Fibroblast of villous mesenchyme (primary cell): ENCODE data around the gene SUCLG2. TPM values are rescaled to one million over a fixed set of nuclear protein-coding genes. Genes with fewer than 3 reads are reported as not detected.

Experiments
- DNase-seq: peaks from one replicate; pipeline ENCODE4 v3.0.0-alpha.2; 2010; ENCODE audit warnings: low read depth
- H3K4me3 ChIP-seq: 2 replicates; pipeline ENCODE4 v1.5.1; 2011; ENCODE audit warnings: low read depth, mild to moderate bottlenecking, low read length
- total RNA-seq: library from RNA; depleted of rRNA; stranded (reverse); fragments of >200 nt; gene quantifications from 2 replicates; pipeline ENCODE4 v1.2.3, GENCODE V29; 2012
- TF ChIP-seq, protein P1 (sequence below): IDR thresholded peaks from 2 replicates; pipeline ENCODE4 v1.5.1; 2012; ENCODE audit warnings: low read depth, mild to moderate bottlenecking, low read length; ENCODE audit not compliant: insufficient read depth

SUCLG2 gene
- total RNA-seq, 1 donor: 45.8 TPM

DNA sequence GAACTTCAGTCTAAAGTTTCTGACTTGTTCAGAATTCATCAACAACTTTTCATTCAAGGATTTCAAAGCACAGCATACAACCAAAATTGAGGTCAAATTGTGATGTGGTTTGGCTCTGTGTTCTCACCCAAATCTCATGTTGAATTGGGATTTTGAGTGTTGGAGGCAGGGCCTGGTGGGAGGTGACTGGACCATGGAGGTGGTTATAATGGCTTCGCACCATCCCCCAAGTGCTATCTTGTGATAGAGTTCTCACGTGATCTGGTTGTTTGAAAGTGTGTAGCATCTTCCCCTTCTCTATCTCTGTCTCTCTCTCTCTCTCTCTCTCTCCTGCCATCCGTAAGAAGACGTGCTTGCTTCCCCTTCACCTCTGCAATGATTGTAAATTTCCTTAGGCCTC is 19.6 kb upstream of the SUCLG2 start:
- DNase-seq: no peak
- TF ChIP-seq, protein P1, sequence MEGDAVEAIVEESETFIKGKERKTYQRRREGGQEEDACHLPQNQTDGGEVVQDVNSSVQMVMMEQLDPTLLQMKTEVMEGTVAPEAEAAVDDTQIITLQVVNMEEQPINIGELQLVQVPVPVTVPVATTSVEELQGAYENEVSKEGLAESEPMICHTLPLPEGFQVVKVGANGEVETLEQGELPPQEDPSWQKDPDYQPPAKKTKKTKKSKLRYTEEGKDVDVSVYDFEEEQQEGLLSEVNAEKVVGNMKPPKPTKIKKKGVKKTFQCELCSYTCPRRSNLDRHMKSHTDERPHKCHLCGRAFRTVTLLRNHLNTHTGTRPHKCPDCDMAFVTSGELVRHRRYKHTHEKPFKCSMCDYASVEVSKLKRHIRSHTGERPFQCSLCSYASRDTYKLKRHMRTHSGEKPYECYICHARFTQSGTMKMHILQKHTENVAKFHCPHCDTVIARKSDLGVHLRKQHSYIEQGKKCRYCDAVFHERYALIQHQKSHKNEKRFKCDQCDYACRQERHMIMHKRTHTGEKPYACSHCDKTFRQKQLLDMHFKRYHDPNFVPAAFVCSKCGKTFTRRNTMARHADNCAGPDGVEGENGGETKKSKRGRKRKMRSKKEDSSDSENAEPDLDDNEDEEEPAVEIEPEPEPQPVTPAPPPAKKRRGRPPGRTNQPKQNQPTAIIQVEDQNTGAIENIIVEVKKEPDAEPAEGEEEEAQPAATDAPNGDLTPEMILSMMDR: no peak
- H3K4me3 ChIP-seq: no peak overlapping the region

DNA sequence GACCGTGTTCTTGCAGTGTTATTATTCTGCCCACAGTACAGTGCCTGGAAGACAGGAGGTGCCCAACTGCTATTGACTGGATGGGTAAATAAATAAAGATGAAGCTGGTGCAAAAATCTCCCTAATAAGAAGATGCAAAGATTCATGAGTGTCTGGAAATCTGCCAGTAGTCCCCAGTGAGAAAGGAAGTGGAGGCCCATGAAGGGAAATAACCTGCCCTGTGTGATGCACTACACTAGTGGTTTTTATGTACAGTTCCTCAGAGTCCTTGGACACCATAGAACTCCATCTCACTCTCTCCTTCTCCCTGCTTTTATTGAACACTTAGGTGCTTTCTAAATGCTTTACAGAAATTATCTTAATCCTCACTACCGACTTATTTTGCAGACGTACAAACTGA is 8.3 kb upstream of the SUCLG2 start:
- no peak for DNase-seq
- H3K4me3 ChIP-seq: no peak overlapping the region
- TF ChIP-seq, protein P1: no peak

DNA sequence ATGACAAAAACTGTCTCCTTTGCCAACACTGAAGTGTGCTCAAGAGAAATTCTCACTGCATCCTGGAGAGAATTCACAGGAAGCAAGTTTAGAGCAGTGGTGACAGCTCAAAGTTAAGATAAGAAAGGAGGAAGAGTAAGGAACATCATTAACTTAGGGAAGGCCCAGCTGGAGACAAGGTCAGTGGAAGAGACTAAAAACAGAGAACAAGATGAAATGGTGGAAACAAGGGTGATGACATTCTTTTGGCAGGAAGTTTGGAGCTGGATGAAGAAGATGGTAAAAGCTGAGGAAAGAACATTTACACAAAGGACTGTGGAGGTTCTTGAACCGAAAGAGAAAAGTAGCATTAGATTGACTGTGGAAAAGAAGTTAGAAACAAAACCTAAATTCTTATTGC is 6.7 kb upstream of the SUCLG2 start:
- peak; percentile 33 for DNase-seq
- no peak overlapping the region for H3K4me3 ChIP-seq
- TF ChIP-seq, protein P1: no peak

DNA sequence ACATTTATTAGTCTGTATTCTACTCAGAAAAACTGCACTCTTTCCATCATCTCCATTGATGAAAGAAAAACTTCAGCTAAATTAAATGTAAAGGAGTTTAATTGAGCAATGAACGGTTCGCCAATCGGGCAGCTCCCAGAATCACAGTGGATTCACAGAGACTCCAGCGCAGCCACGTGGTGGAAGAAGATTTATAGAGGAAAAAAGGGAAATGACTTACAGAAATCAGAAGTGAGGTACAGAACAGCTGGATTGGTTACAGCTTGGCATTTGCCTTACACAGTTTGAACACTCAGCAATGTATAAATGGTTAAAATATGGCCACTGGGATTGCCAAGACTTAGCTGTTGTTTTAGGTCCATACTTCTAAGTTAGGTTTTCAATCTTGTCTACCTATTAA is 2.8 kb upstream of the SUCLG2 start:
- TF ChIP-seq, protein P1: no peak
- DNase-seq: no peak
- no peak overlapping the region for H3K4me3 ChIP-seq

DNA sequence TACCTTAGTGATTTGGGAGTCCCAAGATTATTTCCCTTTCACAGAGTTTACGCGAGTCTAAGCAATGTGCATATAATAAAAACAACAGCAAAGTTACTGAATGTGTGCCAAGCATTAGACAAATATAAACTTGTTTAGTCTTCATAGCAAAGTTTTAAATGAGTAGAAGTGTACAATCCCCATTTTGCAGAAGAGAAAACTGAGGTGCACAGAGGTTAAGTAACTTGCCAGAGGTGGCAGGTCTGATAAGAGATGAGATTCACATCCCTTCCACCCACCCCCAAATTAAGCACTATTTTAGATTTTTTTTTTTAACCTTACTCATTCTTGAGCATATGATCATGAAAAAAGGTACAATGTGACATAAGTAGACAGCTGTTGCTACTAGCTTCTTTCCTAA is 2.2 kb upstream of the SUCLG2 start:
- TF ChIP-seq, protein P1: no peak
- DNase-seq: no peak
- H3K4me3 ChIP-seq: no peak overlapping the region

DNA sequence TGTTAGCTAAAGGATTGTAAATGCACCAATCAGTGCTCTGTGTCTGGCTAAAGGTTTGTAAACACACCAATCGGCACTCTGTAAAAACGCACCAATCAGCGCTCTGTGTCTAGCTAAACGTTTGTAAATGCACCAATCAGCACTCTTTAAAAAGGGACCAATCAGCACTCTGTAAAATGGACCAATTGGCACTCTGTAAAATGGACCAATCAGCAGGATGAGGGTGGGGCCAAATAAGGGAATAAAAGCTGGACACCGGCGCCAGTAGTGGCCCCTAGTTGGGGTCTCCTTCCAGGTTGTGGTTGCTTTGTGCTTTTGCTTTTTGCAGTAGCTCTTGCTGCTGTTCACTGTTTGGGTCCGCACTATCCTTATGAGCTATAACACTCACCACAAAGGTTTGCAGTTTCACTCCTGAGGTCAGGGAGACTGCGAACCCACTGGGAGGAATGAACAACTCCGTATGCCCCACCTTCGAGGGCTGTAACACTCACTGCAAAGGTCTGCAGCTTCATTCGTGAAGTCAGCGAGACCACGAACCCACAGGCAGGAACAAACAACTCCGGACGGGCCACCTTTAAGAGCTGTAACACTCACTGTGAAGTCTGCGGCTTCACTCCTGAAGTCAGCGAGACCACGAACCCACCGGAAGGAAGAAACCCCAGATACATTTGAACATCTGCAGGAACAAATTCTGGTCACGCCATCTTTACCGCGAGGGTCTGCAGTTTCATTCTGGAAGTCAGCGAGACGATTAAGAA is 1.1 kb upstream of the SUCLG2 start:
- TF ChIP-seq, protein P1: no peak
- H3K4me3 ChIP-seq: peak overlapping the region; percentile 76
- no peak for DNase-seq

DNA sequence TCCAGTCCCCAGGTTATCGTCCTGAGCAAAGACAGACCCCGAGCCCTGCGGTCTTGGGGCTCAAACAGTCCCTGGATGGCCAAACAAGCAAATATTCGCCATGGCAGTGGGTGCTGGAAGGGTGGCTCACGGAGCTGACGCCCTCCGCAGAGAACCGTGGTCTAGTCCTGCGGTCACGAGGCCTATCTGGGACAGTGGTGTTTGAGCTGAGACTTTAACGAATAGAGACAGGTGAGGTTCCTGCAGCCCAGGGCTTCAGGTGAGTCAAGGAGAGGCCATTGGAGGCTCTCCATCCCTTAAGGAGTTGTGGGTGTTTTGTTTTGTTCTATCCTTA is 399 bp upstream of the SUCLG2 start:
- TF ChIP-seq, protein P1: no peak

More for the DNA sequence above, 399 bp upstream of the SUCLG2 start:
- H3K4me3 ChIP-seq: peak overlapping the region; percentile 76
- DNase-seq: no peak
